ENCODE data around the gene ZC3H15. TPM values are rescaled to one million over a fixed set of nuclear protein-coding genes. Genes with fewer than 3 reads are reported as not detected.

The ZC3H15 gene
- total RNA-seq, 1 experiment from 2014 or later: 60.9 TPM

GRCh38 chr2:186534406-186534805 lies 48.3 kb downstream of the ZC3H15 start (continued):
- TF ChIP-seq, protein P1, sequence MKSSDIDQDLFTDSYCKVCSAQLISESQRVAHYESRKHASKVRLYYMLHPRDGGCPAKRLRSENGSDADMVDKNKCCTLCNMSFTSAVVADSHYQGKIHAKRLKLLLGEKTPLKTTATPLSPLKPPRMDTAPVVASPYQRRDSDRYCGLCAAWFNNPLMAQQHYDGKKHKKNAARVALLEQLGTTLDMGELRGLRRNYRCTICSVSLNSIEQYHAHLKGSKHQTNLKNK (CRISPR knock-in tag; IDR thresholded peaks at IDR 0.05): no peak
- TF ChIP-seq ZNF121 (CRISPR knock-in tag; IDR thresholded peaks at IDR 0.05) (no peak), RORB (CRISPR knock-in tag; IDR thresholded peaks at IDR 0.05) (no peak), NFE2L1 (CRISPR knock-in tag; IDR thresholded peaks at IDR 0.05) (no peak), GABPB1 (CRISPR knock-in tag; IDR thresholded peaks at IDR 0.05) (no peak)
- TF ChIP-seq, protein P2, sequence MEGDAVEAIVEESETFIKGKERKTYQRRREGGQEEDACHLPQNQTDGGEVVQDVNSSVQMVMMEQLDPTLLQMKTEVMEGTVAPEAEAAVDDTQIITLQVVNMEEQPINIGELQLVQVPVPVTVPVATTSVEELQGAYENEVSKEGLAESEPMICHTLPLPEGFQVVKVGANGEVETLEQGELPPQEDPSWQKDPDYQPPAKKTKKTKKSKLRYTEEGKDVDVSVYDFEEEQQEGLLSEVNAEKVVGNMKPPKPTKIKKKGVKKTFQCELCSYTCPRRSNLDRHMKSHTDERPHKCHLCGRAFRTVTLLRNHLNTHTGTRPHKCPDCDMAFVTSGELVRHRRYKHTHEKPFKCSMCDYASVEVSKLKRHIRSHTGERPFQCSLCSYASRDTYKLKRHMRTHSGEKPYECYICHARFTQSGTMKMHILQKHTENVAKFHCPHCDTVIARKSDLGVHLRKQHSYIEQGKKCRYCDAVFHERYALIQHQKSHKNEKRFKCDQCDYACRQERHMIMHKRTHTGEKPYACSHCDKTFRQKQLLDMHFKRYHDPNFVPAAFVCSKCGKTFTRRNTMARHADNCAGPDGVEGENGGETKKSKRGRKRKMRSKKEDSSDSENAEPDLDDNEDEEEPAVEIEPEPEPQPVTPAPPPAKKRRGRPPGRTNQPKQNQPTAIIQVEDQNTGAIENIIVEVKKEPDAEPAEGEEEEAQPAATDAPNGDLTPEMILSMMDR (IDR thresholded peaks at IDR 0.05): no peak

GRCh38 chr2:186535861-186536260 lies 49.8 kb downstream of the ZC3H15 start:
- Mint-ChIP-seq H3K9me3 (no peaks in the 10 kb centered on the region), H3K36me3 (no peaks in the 10 kb centered on the region), H3K27ac (no peak overlapping the region), H3K4me3 (no peak overlapping the region), H3K27me3 (ENCODE audit: low read depth) (no peaks in the 10 kb centered on the region; the same call in 1 of the 2 replicates), H3K4me1 (peaks cover 4% of the 10 kb centered on the region; the same call in 1 of the 2 replicates)
- ChIA-PET CTCF (no interaction called here), POLR2A (no interaction called here)
- no peak for TF ChIP-seq IRF2 (CRISPR knock-in tag; IDR thresholded peaks at IDR 0.05; ENCODE audit: borderline replicate concordance, low read depth)
- no peak for TF ChIP-seq AFF4 (CRISPR knock-in tag; IDR thresholded peaks at IDR 0.05; ENCODE audit: borderline replicate concordance)
- no peak for TF ChIP-seq ZNF396 (CRISPR knock-in tag; IDR thresholded peaks at IDR 0.05; ENCODE audit: borderline replicate concordance)
- no peak for TF ChIP-seq ATF3 (CRISPR knock-in tag; conservative IDR thresholded peaks at IDR 0.05)
- TF ChIP-seq HMGXB4 (CRISPR knock-in tag; IDR thresholded peaks at IDR 0.05): no peak
- TF ChIP-seq ZNF416 (CRISPR knock-in tag; IDR thresholded peaks at IDR 0.05): no peak
- no peak for TF ChIP-seq ZNF263 (CRISPR knock-in tag; IDR thresholded peaks at IDR 0.05; ENCODE audit: low read depth)
- no peak for TF ChIP-seq USF1 (CRISPR knock-in tag; IDR thresholded peaks at IDR 0.05)
- no peak for TF ChIP-seq ZNF219 (CRISPR knock-in tag; IDR thresholded peaks at IDR 0.05; ENCODE audit: borderline replicate concordance)
- no peak for TF ChIP-seq ZNF317 (CRISPR knock-in tag; IDR thresholded peaks at IDR 0.05; ENCODE audit: borderline replicate concordance, low read depth)
- TF ChIP-seq ZNF281 (CRISPR knock-in tag; IDR thresholded peaks at IDR 0.05): no peak
- no peak for TF ChIP-seq MLX (CRISPR knock-in tag; IDR thresholded peaks at IDR 0.05)
- no peak for TF ChIP-seq KAT7 (CRISPR knock-in tag; IDR thresholded peaks at IDR 0.05; ENCODE audit: borderline replicate concordance)
- no peak for TF ChIP-seq NFATC4 (CRISPR knock-in tag; IDR thresholded peaks at IDR 0.05)
- TF ChIP-seq SMAD4 (CRISPR knock-in tag; IDR thresholded peaks at IDR 0.05): no peak
- TF ChIP-seq FOXP1 (CRISPR knock-in tag; IDR thresholded peaks at IDR 0.05; ENCODE audit: borderline replicate concordance): no peak
- no peak for TF ChIP-seq JUN (CRISPR knock-in tag; IDR thresholded peaks at IDR 0.05)
- ATAC-seq (no peak), DNase-seq (ENCODE audit: low spot score) (no peak)
